ENCODE results near the gene CBX4.

Gene CBX4

GRCh38 chr17:79815836-79816461 lies 23.3 kb downstream of the CBX4 start:
- Mint-ChIP-seq H3K36me3 (ENCODE audit: insufficient read depth) (peaks cover 11% of the 10 kb centered on the region), H3K27ac (ENCODE audit: low read depth) (no peak overlapping the region), H3K4me3 (peak overlapping the region; percentile 36), H3K4me1 (peaks cover 17% of the 10 kb centered on the region), H3K9me3 (no peaks in the 10 kb centered on the region), H3K27me3 (peaks cover 46% of the 10 kb centered on the region)
- ATAC-seq (replicated peaks; ENCODE audit: extremely low read depth, poor library complexity, severe bottlenecking), result no peak
- no peak for DNase-seq (ENCODE audit: low spot score in 2 of 2)

- Mint-ChIP-seq H3K27ac (ENCODE audit: low read depth) (no peak overlapping the region), H3K4me1 (peaks cover 21% of the 10 kb centered on the region), H3K36me3 (ENCODE audit: insufficient read depth) (peaks cover 11% of the 10 kb centered on the region), H3K27me3 (peaks cover 52% of the 10 kb centered on the region), H3K9me3 (no peaks in the 10 kb centered on the region), H3K4me3 (no peak overlapping the region)
- ATAC-seq (replicated peaks; ENCODE audit: extremely low read depth, poor library complexity, severe bottlenecking) (no peak), DNase-seq (ENCODE audit: low spot score in 2 of 2) (no peak)
Observed at GRCh38 chr17:79814974-79815835, 24.0 kb downstream of the CBX4 start.

GRCh38 chr17:79814127-79814973 lies 24.9 kb downstream of the CBX4 start:
- ATAC-seq (replicated peaks; ENCODE audit: extremely low read depth, poor library complexity, severe bottlenecking), result no peak
- Mint-ChIP-seq H3K4me3 (peak overlapping the region; percentile 76), H3K27me3 (peaks cover 61% of the 10 kb centered on the region), H3K9me3 (no peaks in the 10 kb centered on the region), H3K36me3 (ENCODE audit: insufficient read depth) (peaks cover 11% of the 10 kb centered on the region), H3K27ac (ENCODE audit: low read depth) (peak overlapping the region; percentile 13), H3K4me1 (peaks cover 21% of the 10 kb centered on the region)
- no peak for DNase-seq (ENCODE audit: low spot score in 2 of 2)

- no peak for ATAC-seq (replicated peaks; ENCODE audit: extremely low read depth, poor library complexity, severe bottlenecking)
- Mint-ChIP-seq H3K27ac (ENCODE audit: low read depth) (no peak overlapping the region), H3K36me3 (ENCODE audit: insufficient read depth) (peaks cover 11% of the 10 kb centered on the region), H3K27me3 (peaks cover 69% of the 10 kb centered on the region), H3K4me1 (peaks cover 21% of the 10 kb centered on the region), H3K9me3 (no peaks in the 10 kb centered on the region), H3K4me3 (peak overlapping the region; percentile 76)
- no peak for DNase-seq (ENCODE audit: low spot score in 2 of 2)
Observed at GRCh38 chr17:79813297-79814126, 25.7 kb downstream of the CBX4 start.

GRCh38 chr17:79812353-79813258 lies 26.6 kb downstream of the CBX4 start:
- Mint-ChIP-seq H3K27me3 (peaks cover 78% of the 10 kb centered on the region), H3K4me1 (peaks cover 21% of the 10 kb centered on the region), H3K9me3 (no peaks in the 10 kb centered on the region), H3K36me3 (ENCODE audit: insufficient read depth) (peaks cover 11% of the 10 kb centered on the region), H3K27ac (ENCODE audit: low read depth) (no peak overlapping the region), H3K4me3 (peak overlapping the region; percentile 63)
- ATAC-seq (replicated peaks; ENCODE audit: extremely low read depth, poor library complexity, severe bottlenecking) (no peak), DNase-seq (ENCODE audit: low spot score in 2 of 2) (no peak)

GRCh38 chr17:79811868-79812352 lies 27.3 kb downstream of the CBX4 start:
- H3K4me1 Mint-ChIP-seq, result peaks cover 21% of the 10 kb centered on the region

GRCh38 chr17:79811011-79811867 lies 28.0 kb downstream of the CBX4 start:
- ATAC-seq (replicated peaks; ENCODE audit: extremely low read depth, poor library complexity, severe bottlenecking) (no peak), DNase-seq (ENCODE audit: low spot score in 2 of 2) (no peak)
- peaks cover 12% of the 10 kb centered on the region for H3K36me3 Mint-ChIP-seq (ENCODE audit: insufficient read depth)
- H3K9me3 Mint-ChIP-seq, result no peaks in the 10 kb centered on the region
- H3K27me3 Mint-ChIP-seq, result peaks cover 79% of the 10 kb centered on the region
- peak overlapping the region; percentile 63 for H3K4me3 Mint-ChIP-seq
- no peak overlapping the region for H3K27ac Mint-ChIP-seq (ENCODE audit: low read depth)
- peaks cover 21% of the 10 kb centered on the region for H3K4me1 Mint-ChIP-seq

More at GRCh38 chr17:79811868-79812352, 27.3 kb downstream of the CBX4 start:
- DNase-seq (ENCODE audit: low spot score in 2 of 2) (no peak), ATAC-seq (replicated peaks; ENCODE audit: extremely low read depth, poor library complexity, severe bottlenecking) (no peak)
- peaks cover 79% of the 10 kb centered on the region for H3K27me3 Mint-ChIP-seq
- peak overlapping the region; percentile 63 for H3K4me3 Mint-ChIP-seq
- H3K36me3 Mint-ChIP-seq (ENCODE audit: insufficient read depth), result peaks cover 11% of the 10 kb centered on the region
- H3K27ac Mint-ChIP-seq (ENCODE audit: low read depth), result no peak overlapping the region
- H3K9me3 Mint-ChIP-seq, result no peaks in the 10 kb centered on the region

- peak; percentile 96 for ATAC-seq (replicated peaks; ENCODE audit: extremely low read depth, poor library complexity, severe bottlenecking)
Observed at GRCh38 chr17:79810130-79811010, 28.9 kb downstream of the CBX4 start.

GRCh38 chr17:79809530-79810129 lies 29.6 kb downstream of the CBX4 start:
- Mint-ChIP-seq H3K4me3 (no peak overlapping the region), H3K27ac (ENCODE audit: low read depth) (no peak overlapping the region), H3K27me3 (peaks cover 86% of the 10 kb centered on the region), H3K4me1 (peaks cover 33% of the 10 kb centered on the region), H3K36me3 (ENCODE audit: insufficient read depth) (peaks cover 19% of the 10 kb centered on the region), H3K9me3 (no peaks in the 10 kb centered on the region)
- ATAC-seq (replicated peaks; ENCODE audit: extremely low read depth, poor library complexity, severe bottlenecking) (no peak), DNase-seq (ENCODE audit: low spot score in 2 of 2) (no peak)

More at GRCh38 chr17:79810130-79811010, 28.9 kb downstream of the CBX4 start:
- no peaks in the 10 kb centered on the region for H3K9me3 Mint-ChIP-seq
- H3K36me3 Mint-ChIP-seq (ENCODE audit: insufficient read depth), result peaks cover 12% of the 10 kb centered on the region
- DNase-seq (ENCODE audit: low spot score in 2 of 2), result peak in 1 of 2 donors; percentile 52
- peaks cover 82% of the 10 kb centered on the region for H3K27me3 Mint-ChIP-seq
- peaks cover 26% of the 10 kb centered on the region for H3K4me1 Mint-ChIP-seq
- H3K27ac Mint-ChIP-seq (ENCODE audit: low read depth), result no peak overlapping the region
- peak overlapping the region; percentile 61 for H3K4me3 Mint-ChIP-seq
